OCI-LY1 (cell line): Measurements from ENCODE around the gene MAPK13.
"Not testable (repeated sequence)": the region's sequence is repeated elsewhere in the genome, so short reads cannot be mapped to it uniquely, and the experiment has no call there.

Experiments
- H2AFZ ChIP-seq: fragments of 200-600 bp; sonication (generic), shearing (Covaris generic); 2 replicates; pipeline ENCODE4 v1.6.0; 2014; ENCODE audit warnings: antibody characterized with exemption, mild to moderate bottlenecking, low read length
- H3F3A ChIP-seq: fragments of 200-600 bp; sonication (generic), shearing (Covaris generic); 2 replicates; pipeline ENCODE4 v1.6.0; 2014; ENCODE audit warnings: mild to moderate bottlenecking, antibody characterized with exemption, low read length, moderate library complexity; ENCODE audit not compliant: insufficient read depth
- H3K27ac ChIP-seq: fragments of 200-600 bp; sonication (generic); 2 replicates; pipeline ENCODE4 v1.5.1; 2014; ENCODE audit warnings: low read length, mixed run types, mild to moderate bottlenecking, low read depth; ENCODE audit not compliant: poor library complexity, severe bottlenecking
- H3K27me3 ChIP-seq: fragments of 200-600 bp; sonication (generic); 2 replicates; pipeline ENCODE4 v1.6.0; 2014; ENCODE audit warnings: antibody characterized with exemption, mild to moderate bottlenecking, low read length, moderate library complexity; ENCODE audit not compliant: insufficient read depth
- H3K36me3 ChIP-seq: fragments of 200-600 bp; sonication (generic); 2 replicates; pipeline ENCODE4 v1.6.1; 2014; ENCODE audit warnings: mild to moderate bottlenecking, antibody characterized with exemption, low read length, moderate library complexity, mixed read lengths; ENCODE audit not compliant: insufficient read depth
- H3K4me1 ChIP-seq: fragments of 200-600 bp; sonication (generic); 2 replicates; pipeline ENCODE4 v1.5.1; 2014; ENCODE audit warnings: mild to moderate bottlenecking, low read length, moderate library complexity; ENCODE audit not compliant: insufficient read depth, severe bottlenecking
- H3K4me2 ChIP-seq: fragments of 200-600 bp; sonication (generic), shearing (Covaris generic); 2 replicates; pipeline ENCODE4 v1.6.1; 2014; ENCODE audit warnings: low read length
- H3K4me3 ChIP-seq: fragments of 200-600 bp; sonication (generic); 2 replicates; pipeline ENCODE4 v1.5.1; 2014; ENCODE audit warnings: low read length, low read depth, mild to moderate bottlenecking, mixed read lengths; ENCODE audit not compliant: poor library complexity, severe bottlenecking
- H3K79me2 ChIP-seq: fragments of 200-600 bp; shearing (Covaris generic); 2 replicates; pipeline ENCODE4 v1.6.1; 2016; ENCODE audit warnings: mixed run types, low read length, mixed read lengths; ENCODE audit not compliant: insufficient read depth
- H3K9ac ChIP-seq: fragments of 200-600 bp; sonication (generic), shearing (Covaris generic); 2 replicates; pipeline ENCODE4 v1.6.1; 2014; ENCODE audit warnings: mild to moderate bottlenecking, low read length, mixed read lengths
- H3K9me2 ChIP-seq: fragments of 200-600 bp; sonication (generic), shearing (Covaris generic); 2 replicates; pipeline ENCODE4 v1.6.1; 2014; ENCODE audit warnings: low read depth, mild to moderate bottlenecking, low read length, mixed read lengths
- H3K9me3 ChIP-seq: fragments of 200-600 bp; shearing (Covaris generic); 2 replicates; pipeline ENCODE4 v1.6.1; 2014; ENCODE audit warnings: low read length, mixed read lengths
- H4K20me1 ChIP-seq: fragments of 200-600 bp; sonication (generic), shearing (Covaris generic); 2 replicates; pipeline ENCODE4 v1.6.0; 2016; ENCODE audit warnings: mild to moderate bottlenecking, low read length; ENCODE audit not compliant: insufficient read depth
- EZH2 ChIP-seq: fragments of 200-600 bp; sonication (generic), shearing (Covaris generic); IDR thresholded peaks from 2 replicates; pipeline ENCODE4 v1.8.0; 2017; ENCODE audit warnings: borderline replicate concordance, mixed run types, mild to moderate bottlenecking, antibody characterized with exemption, low read length, moderate library complexity, mixed read lengths
- TF ChIP-seq, protein P1 (sequence below): fragments of 200-600 bp; sonication (generic), shearing (Covaris generic); IDR thresholded peaks from 2 replicates; pipeline ENCODE4 v1.5.1; 2017; ENCODE audit warnings: mild to moderate bottlenecking, antibody characterized with exemption, low read length, moderate library complexity, mixed read lengths

Gene MAPK13

DNA sequence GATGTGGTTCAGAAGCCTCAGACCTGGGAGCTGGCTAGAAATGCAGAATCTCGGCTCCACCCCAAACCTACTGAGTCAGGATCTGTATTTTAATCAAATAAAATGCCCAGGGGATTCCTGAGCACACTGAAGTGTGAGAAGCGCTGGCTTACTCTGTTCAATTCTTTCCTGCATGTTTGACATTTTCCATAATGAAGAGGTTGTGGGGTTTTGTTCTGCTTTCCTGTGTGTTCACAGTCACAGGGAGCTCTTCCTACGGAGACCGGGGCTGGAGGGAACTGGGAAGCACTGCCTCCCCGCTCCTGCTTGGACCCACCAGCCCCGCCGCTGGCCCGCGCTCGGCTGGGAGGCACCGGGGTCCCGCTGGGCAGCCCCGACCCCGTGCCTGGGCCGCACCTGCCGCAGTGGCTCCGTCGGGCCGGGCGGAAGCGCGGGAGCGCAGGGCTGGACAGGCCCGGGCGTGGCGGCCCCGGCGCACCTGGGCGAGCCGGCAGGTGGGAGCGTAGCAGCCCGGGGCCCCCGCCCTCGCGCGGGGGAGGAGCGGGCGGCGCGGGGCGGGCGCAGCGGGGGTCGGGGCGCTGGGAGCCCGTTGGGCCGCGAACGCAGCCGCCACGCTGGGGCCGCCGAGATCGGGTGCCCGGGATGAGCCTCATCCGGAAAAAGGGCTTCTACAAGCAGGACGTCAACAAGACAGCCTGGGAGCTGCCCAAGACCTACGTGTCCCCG lies at the start of gene MAPK13:
Gene MAPK13, plus strand, starts transcription at position 573 of the 726 bp plus-strand sequence. Its CDS starts 70 bp downstream, at position 643.
- peak within 1 kb of the TSS; percentile 39 for H3K4me3 ChIP-seq

DNA sequence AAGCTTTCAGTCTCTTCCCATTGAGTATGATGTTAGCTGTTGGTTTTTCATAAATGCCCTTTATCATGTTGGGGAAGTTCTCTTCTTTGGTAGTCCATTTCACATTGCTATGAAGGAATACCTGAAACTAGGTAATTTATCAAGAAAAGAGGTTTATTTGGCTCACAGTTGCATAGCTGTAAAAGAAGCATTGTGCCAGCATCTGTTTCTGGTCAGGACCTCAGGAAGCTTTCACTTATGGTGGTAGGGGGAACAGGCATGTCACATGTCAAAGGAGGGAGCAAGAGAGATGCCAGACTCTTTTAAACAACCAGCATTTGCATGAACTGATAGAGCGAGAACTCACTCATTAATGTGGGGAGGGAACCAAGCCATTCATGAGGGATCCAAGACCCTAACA lies 48.0 kb upstream of the MAPK13 start:
- Histone ChIP-seq H4K20me1 (no peaks in the 10 kb centered on the region), H3K9me2 (no peaks in the 10 kb centered on the region), H3K79me2 (no peaks in the 10 kb centered on the region), H3K9ac (no peak overlapping the region), H3K27me3 (no peaks in the 10 kb centered on the region), H3K36me3 (peaks cover 79% of the 10 kb centered on the region), H3K4me1 (no peaks in the 10 kb centered on the region), H2AFZ (no peak overlapping the region), H3K9me3 (peaks cover 16% of the 10 kb centered on the region), H3K4me3 (no peak overlapping the region), H3F3A (no peaks in the 10 kb centered on the region), H3K4me2 (no peak overlapping the region), H3K27ac (no peak overlapping the region)
- TF ChIP-seq, protein P1, sequence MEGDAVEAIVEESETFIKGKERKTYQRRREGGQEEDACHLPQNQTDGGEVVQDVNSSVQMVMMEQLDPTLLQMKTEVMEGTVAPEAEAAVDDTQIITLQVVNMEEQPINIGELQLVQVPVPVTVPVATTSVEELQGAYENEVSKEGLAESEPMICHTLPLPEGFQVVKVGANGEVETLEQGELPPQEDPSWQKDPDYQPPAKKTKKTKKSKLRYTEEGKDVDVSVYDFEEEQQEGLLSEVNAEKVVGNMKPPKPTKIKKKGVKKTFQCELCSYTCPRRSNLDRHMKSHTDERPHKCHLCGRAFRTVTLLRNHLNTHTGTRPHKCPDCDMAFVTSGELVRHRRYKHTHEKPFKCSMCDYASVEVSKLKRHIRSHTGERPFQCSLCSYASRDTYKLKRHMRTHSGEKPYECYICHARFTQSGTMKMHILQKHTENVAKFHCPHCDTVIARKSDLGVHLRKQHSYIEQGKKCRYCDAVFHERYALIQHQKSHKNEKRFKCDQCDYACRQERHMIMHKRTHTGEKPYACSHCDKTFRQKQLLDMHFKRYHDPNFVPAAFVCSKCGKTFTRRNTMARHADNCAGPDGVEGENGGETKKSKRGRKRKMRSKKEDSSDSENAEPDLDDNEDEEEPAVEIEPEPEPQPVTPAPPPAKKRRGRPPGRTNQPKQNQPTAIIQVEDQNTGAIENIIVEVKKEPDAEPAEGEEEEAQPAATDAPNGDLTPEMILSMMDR, result no peak
- no peak for TF ChIP-seq EZH2

More for the DNA sequence above, at the start of gene MAPK13:
- Histone ChIP-seq H3F3A (no peaks in the 10 kb centered on the region), H3K4me1 (peaks cover 18% of the 10 kb centered on the region), H3K79me2 (no peaks in the 10 kb centered on the region), H3K9ac (no peak within 1 kb of the TSS; the same call in 1 of the 2 replicates), H2AFZ (no peak within 1 kb of the TSS), H3K9me3 (no peaks in the 10 kb centered on the region), H3K27ac (no peak within 1 kb of the TSS), H3K27me3 (no peaks in the 10 kb centered on the region), H3K36me3 (no peaks in the 10 kb centered on the region), H3K4me2 (peak within 1 kb of the TSS; percentile 57), H4K20me1 (no peaks in the 10 kb centered on the region), H3K9me2 (no peaks in the 10 kb centered on the region)
- TF ChIP-seq EZH2, result no peak
- TF ChIP-seq, protein P1, result no peak

DNA sequence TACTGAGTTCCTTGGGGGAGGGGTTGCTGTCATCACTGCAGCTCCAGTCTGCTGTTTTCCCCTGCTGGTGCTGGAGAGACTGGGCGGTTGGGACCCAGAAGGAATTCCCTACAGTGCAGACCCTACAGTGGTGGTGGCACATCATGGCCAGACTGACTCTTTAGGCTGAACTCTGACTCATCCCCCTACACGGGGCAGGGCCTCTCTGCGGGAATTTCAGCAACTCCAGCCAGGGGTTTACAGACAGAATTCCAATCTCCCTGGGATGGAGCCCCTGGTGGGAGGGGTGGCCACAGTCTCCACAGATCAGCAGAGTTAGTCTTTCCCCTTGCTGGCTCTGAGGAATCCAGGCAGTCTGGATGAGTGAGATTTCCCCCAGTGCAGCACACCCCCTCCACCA lies 46.9 kb upstream of the MAPK13 start:
- Histone ChIP-seq H3K4me1 (no peaks in the 10 kb centered on the region), H2AFZ (no peak overlapping the region), H3K79me2 (no peaks in the 10 kb centered on the region), H3K9ac (no peak overlapping the region), H3K36me3 (peaks cover 68% of the 10 kb centered on the region), H3K4me2 (no peak overlapping the region), H3K27ac (no peak overlapping the region), H3K27me3 (no peaks in the 10 kb centered on the region), H4K20me1 (no peaks in the 10 kb centered on the region), H3K9me2 (no peaks in the 10 kb centered on the region), H3F3A (no peaks in the 10 kb centered on the region), H3K4me3 (no peak overlapping the region), H3K9me3 (peaks cover 16% of the 10 kb centered on the region)
- TF ChIP-seq EZH2, result no peak
- TF ChIP-seq, protein P1, result no peak

DNA sequence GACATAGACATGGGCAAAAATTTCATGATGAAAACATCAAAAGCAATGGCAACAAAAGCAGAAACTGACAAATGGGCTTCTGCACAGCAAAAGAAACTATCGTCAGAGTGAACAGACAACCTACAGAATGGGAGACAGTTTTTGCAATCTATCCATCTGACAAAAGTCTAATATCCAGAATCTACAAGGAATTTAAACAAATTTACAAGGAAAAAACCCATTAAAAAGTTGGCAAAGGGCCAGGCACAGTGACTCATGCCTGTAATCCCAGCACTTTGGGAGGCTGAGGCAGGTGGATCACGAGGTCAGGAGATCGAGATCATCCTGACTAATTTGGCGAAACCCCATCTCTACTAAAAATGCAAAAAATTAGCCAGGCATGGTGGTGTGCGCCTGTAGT lies 42.1 kb upstream of the MAPK13 start:
- H3K36me3 ChIP-seq, result peaks cover 29% of the 10 kb centered on the region
- H3K27me3 ChIP-seq, H4K20me1 ChIP-seq, H3K4me1 ChIP-seq, H3K4me2 ChIP-seq, H3K9me2 ChIP-seq, H3K27ac ChIP-seq, H3K9ac ChIP-seq, H3F3A ChIP-seq, H2AFZ ChIP-seq, H3K4me3 ChIP-seq, H3K9me3 ChIP-seq, H3K79me2 ChIP-seq: not testable (repeated sequence)
